Retina (tissue), 1 donor: ENCODE measurements around the gene AGGF1.
A peak's percentile ranks its signal among the peaks of the same experiment; 100 is the strongest.
"Not testable (repeated sequence)": the region's sequence is repeated elsewhere in the genome, so short reads cannot be mapped to it uniquely, and the experiment has no call there.

Source experiments
- DNase-seq: peaks from one replicate; pipeline ENCODE4 v3.0.0-alpha.2; 2016

The AGGF1 gene

GRCh38 chr5:77028631-77029375 lies 1.4 kb upstream of the AGGF1 start:
- DNase-seq: no peak

DNA sequence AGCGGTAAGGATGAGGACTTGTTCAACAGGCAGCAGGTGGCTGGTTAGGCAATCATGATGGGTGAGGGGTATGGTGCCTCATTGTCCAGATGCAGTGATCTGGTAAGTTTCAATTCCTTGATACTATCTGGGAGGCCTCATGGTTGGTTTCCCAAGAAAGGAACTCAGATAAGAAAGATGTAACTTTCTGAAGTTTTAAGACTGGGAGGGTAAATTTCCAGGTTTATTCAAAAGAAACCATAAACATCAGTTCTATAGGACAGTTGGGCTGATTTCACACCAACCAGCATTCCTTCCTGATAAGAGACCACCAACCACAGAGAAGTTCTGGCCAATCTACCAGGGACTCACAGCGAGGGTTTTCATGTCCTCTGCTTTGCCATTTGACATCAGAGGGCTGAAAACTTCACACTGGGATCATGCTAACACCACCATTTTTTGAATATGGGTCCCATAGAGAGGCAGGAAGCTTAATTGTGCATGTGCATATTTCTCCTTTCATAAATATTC lies 773 bp upstream of the AGGF1 start:
- DNase-seq: no peak

GRCh38 chr5:77031891-77032290 lies 1.7 kb downstream of the AGGF1 start:
- DNase-seq: no peak

DNA sequence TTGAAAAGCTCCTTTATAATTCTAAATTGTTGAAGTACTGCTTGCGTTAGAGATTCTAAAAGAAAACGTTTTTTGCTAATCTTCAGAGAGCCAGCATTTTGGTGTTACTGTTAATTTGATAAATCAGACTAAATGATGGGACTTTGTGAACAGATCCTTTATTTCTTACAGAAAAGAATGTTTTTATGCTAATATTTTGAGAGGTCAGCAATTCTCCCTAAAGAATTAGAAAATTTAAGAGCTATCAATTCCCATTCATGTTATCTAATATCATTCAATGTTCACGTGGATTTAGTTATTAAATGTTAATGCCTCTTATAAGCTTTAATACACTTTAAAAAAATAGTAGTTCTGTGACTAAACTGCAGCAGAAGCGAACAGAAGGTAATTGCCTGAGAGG lies 2.4 kb downstream of the AGGF1 start:
- no peak for DNase-seq

DNA sequence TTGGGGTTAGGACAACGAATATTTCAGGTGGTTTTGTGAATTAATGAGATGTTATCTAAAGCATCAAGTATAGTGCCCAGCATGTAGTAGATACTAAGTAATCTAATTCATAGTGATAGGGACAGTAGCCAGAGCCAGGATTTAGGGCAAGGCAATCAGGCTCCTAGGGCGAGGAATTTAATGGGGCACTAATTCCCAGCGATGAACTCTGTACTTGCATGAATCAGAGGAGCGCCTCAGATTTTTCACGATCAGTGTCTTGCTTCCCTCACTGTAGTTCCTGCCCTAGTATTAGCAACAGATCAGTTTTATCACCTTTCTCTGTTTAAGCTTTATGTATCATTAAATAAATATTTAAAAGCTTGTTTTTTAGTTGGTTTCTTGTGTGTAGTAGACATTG lies 3.1 kb downstream of the AGGF1 start:
- no peak for DNase-seq

DNA sequence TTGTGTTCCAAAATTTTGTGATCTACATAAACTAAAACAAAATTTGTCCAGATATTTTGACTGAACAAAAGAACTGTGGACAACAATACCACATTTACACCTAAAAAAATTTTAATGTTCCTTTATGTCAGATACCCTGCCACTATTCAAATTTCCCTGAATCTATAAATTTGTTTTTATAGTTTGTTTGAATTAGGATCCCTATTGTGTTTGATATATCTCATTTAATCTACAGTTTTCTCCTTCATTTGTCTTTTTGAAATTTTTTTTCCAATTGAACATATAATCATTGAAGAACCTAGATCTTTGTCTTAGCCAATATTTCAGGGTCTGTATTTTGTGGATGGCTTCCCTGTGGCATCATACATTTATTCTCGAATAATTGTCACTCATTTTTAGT lies 5.7 kb downstream of the AGGF1 start:
- DNase-seq: no peak

DNA sequence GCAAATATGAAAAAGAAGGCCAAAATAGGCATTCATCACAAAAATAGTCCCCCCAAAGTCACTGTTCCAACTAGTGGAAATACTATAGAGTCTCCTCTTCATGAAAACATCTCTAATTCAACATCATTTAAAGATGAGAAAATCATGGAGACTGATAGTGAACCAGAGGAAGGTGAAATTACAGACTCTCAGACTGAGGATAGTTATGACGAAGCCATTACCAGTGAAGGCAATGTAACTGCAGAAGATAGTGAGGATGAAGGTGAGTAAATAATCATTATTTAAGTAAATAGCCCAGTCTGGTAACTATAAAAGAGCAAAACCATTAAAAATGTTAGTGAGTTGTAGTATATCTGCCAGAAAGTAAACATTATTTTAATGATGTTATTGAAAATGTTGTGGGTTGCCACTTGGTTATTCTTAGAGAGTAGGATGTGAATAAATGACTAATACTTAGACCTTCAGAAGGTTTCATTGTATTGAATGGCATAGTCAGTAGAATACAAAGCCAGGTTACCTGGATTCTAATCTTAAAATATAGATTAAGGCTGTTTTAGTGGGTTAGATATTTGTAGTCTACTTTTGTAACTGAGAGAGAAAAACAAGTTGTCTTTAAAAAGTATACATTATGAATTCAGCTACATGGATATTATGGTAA lies 16.3 kb downstream of the AGGF1 start:
- DNase-seq: no peak

DNA sequence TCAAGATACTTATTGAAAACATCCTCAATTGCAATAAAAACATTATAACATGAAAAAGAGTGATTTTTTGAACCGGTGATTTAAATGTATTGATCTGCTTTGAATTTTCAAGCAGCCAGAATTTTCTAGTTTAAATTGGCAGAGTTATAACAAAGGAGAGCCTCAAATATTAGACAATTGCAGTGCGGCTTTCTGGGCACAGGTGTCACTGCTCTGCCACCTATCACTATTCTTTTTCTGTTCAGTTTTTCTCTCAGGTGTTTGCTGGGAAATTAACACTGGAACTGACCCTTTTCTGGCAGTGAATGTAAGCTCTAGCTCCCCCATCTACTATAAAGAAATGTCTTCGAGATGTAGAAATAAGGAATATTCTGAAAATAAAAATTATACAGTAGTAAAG lies 33.8 kb downstream of the AGGF1 start:
- no peak for DNase-seq

- DNase-seq: no peak
Observed at GRCh38 chr5:77065256-77065655, 35.1 kb downstream of the AGGF1 start.

DNA sequence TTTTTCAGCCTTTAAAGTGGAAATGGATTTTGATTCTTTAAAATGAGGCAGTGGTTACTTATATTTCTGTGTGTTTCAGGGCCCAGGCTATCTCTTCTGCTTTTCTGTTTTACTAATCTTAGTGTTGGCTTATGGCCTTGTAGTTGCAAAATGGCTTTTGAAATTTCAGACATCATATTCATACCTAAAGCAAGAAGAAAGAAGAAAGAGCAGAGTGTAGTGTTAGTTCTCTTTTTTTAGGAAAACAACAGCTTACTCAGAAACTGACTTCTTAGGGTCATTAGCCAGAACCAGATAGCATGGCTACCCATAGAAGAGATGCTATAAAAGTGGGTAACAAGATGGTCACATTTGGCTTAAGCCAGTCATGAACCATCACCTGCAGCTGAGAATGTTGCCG lies 36.0 kb downstream of the AGGF1 start:
- DNase-seq: no peak

GRCh38 chr5:77066823-77067442 lies 36.7 kb downstream of the AGGF1 start:
- DNase-seq: no peak

DNA sequence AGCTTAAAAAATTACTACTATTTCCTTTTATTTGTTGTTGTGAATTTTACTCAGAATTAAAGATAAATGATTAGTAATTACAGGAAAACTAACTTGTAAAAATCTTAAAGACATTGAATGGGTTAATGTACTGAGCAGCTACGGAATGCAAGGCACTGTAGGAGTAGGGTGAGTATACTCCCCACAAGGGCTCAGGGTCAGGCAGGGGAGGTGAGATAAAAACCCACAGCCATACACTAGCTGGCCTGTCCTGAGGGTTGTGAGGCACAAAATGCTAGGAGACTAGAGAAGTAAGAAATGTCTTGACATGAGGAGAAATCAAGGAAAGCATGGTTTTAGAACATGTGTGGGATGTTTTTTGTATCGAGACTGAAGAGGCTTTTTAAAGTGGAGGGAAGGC lies 43.5 kb downstream of the AGGF1 start:
- DNase-seq: no peak

- no peak for DNase-seq
Observed at GRCh38 chr5:77074745-77075144, 44.5 kb downstream of the AGGF1 start.

DNA sequence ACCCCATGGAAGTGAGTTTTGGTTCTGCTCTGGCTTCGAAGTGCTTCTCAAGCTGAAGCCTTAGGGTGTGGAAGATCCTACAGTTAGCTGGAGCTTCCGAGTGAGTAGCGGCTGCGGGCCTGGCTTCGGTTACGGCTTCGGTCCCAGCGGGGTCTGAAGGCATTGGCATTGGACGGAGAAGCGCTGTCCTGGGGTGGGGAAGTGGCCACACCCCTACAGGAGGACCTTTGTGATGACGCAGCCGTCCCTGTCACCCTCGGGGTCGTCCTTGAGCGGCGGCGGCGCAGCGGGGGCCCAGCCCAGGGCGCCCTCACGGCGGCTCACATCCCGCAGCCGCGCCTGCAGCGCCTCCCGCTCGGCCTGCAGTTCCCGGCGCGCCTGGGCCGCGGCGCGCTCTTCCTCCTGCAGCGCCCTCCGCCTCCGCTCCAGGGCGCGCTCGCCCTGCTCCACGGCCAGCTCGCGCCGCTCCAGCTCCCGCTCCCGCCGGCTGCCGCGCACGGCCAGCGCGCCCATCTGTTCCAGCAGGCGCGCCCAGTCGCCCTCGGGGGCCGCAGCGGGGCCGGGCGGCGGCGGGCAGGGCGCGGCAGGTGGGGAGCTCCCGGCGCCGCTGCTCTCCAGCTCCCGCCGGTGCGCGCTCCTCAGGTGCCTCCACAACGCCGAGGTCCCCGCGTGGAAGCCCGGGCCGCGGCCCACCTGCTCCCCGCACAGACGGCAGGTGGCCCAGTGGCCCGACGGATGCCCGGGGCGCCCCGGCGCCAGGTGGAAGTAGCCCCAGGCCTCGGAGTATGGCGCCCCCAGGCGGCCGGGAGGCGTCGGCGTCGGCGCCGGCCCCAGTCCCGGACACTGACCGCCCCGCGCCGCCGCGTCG lies 47.0 kb downstream of the AGGF1 start:
- DNase-seq: peak; percentile 85

- no peak for DNase-seq
Observed at GRCh38 chr5:77077829-77078176, 47.6 kb downstream of the AGGF1 start.

- not testable (repeated sequence) for DNase-seq
Observed at GRCh38 chr5:77080479-77080878, 50.3 kb downstream of the AGGF1 start.

- no peak for DNase-seq
Observed at GRCh38 chr5:77080905-77081304, 50.7 kb downstream of the AGGF1 start.

DNA sequence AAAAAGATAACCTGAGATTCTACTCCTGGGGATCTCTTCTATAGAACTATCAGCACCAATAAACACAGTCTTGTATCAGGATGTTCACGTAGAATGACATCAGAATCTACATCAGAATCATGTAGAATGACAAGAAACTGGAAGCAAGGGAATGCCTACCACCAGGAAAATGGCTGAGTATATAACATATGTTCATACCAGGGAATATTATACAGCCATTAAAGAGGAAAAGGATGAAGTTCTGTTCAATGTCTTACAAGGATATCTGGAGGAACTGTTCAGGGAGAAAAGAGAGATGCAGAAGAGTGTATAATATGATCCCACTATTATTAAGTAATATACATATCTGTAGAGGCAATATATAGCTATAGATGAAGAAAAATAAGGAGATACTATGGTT lies 52.1 kb downstream of the AGGF1 start:
- DNase-seq: no peak

DNA sequence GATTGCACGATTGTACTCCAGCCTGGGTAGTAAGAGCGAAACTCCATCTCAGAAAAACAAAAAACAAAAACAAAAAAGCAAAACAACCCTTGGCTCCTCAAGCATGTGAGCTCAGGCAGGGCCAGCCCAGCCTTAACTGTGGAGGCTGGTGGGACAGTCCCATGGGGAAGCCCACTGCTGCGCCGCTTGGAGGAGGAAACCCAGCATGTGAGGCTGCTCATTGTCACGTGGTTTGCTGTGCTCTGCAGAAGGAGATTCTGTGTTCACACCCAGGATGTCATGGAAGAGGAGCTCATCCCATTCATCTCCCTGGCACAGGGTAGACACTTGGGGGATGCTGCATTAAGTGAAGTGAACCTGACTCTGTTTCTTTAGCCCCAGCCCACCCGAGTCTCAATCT lies 52.9 kb downstream of the AGGF1 start:
- DNase-seq: no peak

DNA sequence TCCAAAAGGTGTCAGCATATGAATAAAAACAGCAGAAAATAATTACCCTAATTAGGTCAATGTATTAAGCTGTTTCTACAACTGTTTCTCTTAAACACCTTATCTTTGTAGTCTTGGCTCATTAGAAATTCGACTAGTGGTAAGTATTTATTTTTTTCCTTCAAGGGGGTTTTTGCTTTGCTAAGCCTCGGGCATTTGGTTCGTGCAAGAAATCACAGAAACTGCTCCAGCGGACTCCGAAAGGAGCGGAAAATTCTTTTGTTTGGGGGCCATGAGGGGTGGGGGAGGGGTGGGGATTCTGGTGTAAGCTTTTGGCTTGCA lies 56.1 kb downstream of the AGGF1 start:
- DNase-seq: no peak

DNA sequence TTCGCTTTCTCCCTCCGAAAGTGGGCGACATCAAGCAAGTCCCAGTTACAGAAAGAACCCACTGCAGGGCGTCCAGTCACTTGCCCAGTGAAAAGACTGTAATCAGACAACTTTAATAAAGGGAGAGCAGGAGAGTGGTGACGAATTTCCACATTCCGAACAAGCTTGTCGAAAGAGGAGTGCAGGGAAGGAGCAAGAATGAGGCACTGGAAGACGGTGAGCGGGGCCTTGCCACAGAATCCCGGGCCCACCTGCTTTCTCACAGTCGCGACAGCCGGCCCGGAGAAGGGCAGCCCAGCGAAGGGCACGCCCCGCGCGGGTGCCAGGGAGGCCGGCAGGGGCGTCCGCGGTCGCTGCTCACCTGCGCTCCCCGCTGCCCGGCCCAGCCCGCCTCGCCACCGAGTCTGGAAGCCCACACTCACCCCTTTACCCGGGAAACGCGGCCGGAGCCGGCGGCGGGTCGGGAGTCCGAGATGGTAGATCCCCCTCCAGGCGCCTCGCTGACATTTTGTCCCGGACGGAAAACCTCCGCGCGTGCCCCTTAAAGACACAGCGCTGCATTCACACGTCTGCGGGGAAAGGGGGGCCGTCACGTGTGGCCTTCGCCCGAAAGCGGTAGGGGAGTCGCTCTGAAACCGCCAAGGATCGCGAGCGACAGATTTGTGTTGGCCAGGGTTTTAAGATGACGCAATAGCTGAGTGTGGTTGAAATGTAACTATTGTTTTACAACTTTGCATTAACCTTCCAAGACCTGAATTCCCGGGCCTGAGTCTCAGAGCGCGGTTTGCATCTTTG lies 56.7 kb downstream of the AGGF1 start, which contains the start of gene ZBED3:
ZBED3 (minus strand) TSS at position 597 of the 795 bp plus-strand sequence. CDS start 9,407 bp downstream, outside the sequence.
- peak; percentile 96 for DNase-seq
